CD4-positive, alpha-beta T cell (primary cell): ENCODE data around the gene MGRN1. TPM values are rescaled to one million over a fixed set of nuclear protein-coding genes. Genes with fewer than 3 reads are reported as not detected.

Experiments used
- ATAC-seq: fragments of 200-7000 bp; cut with Tn5 transposase; one replicate; pipeline ENCODE4 v1.10.0; 2022; ENCODE audit warnings: mild to moderate bottlenecking; ENCODE audit not compliant: poor library complexity
- CTCF ChIA-PET: fragments of 350-600 bp; sonication (Branson Sonifier 250); formaldehyde crosslinking; loops from one replicate; lab custom pipeline; 2021; ENCODE audit warnings: antibody characterized with exemption, inconsistent platforms; lab: Charles Lee
- POLR2A ChIA-PET: fragments of 350-600 bp; sonication (Branson Sonifier 250); formaldehyde crosslinking; loops from one replicate; lab custom pipeline; 2021; ENCODE audit warnings: antibody characterized with exemption, inconsistent platforms; lab: Charles Lee
- DNase-seq, 14 experiments: peaks; one replicate each; pipeline ENCODE4 v3.0.0-alpha.2; 2013 to 2020; ENCODE audit warnings: mixed read lengths in 2 of 14
- H3K27ac ChIP-seq, 2 donors: one replicate each; pipeline versions ENCODE4 v1.5.1 to v1.7.0; 2013; ENCODE audit warnings: low read length in 2 of 2, low read depth in 1 of 2, mild to moderate bottlenecking in 1 of 2
- H3K27me3 ChIP-seq, 2 experiments: 1 replicate in 1 of 2; 2 replicates in 1 of 2; pipeline versions ENCODE4 v1.6.1 to v1.7.0; 2013; ENCODE audit warnings: low read length in 2 of 2, control low read depth in 1 of 2, mild to moderate bottlenecking in 1 of 2, moderate library complexity in 1 of 2; ENCODE audit not compliant: insufficient read depth in 2 of 2, control insufficient read depth in 1 of 2
- H3K36me3 ChIP-seq: one replicate; pipeline ENCODE4 v1.6.1; 2013; ENCODE audit warnings: low read length, control low read depth; ENCODE audit not compliant: insufficient read depth
- H3K4me1 ChIP-seq: one replicate; pipeline ENCODE4 v1.6.1; 2013; ENCODE audit warnings: low read length, control low read depth; ENCODE audit not compliant: insufficient read depth
- H3K4me3 ChIP-seq: one replicate; pipeline ENCODE4 v1.5.1; 2013; ENCODE audit warnings: mild to moderate bottlenecking, low read length, moderate library complexity
- H3K9me3 ChIP-seq, 2 experiments: 1 replicate in 1 of 2; 2 replicates in 1 of 2; pipeline versions ENCODE4 v1.6.1 to v1.7.0; 2013; ENCODE audit warnings: low read length in 2 of 2, mild to moderate bottlenecking in 2 of 2, control low read depth in 1 of 2, moderate library complexity in 1 of 2; ENCODE audit not compliant: control insufficient read depth in 1 of 2, insufficient read depth in 1 of 2
- H3K27ac Mint-ChIP-seq: one replicate; pipeline ENCODE4 v1.8.0; 2020; ENCODE audit warnings: mixed read lengths
- H3K27me3 Mint-ChIP-seq: one replicate; pipeline ENCODE4 v1.8.0; 2021; ENCODE audit warnings: mixed read lengths
- H3K36me3 Mint-ChIP-seq: one replicate; pipeline ENCODE4 v1.8.0; 2021; ENCODE audit warnings: low read depth, mixed read lengths
- H3K4me1 Mint-ChIP-seq: one replicate; pipeline ENCODE4 v1.8.0; 2021; ENCODE audit warnings: low read depth, mixed read lengths
- H3K4me3 Mint-ChIP-seq: one replicate; pipeline ENCODE4 v1.8.0; 2020; ENCODE audit warnings: mild to moderate bottlenecking, mixed read lengths
- H3K9me3 Mint-ChIP-seq: one replicate; pipeline ENCODE4 v1.8.0; 2020; ENCODE audit warnings: mixed read lengths
- intact Hi-C, 2 experiments: fragments of 100-400 bp; cut with DNase I in 1 of 2; cut with micrococcal nuclease in 1 of 2; formaldehyde crosslinking; loops; one replicate each; pipeline versions ENCODE4 v1.15.1 to v1.9.0; 2023 to 2025; cut with DNase I, micrococcal nuclease
- total RNA-seq, 174 experiments: library from RNA in 2 of 174; stranded (reverse) in 2 of 174; gene quantifications; one replicate each; pipeline ENCODE4 v1.2.3 and lab custom pipeline; 2021 to 2026
- TF ChIP-seq, protein P1 (sequence below): fragments of 200-600 bp; IDR thresholded peaks from one replicate; pipeline ENCODE4 v1.8.0; 2022; ENCODE audit warnings: antibody characterized with exemption, mild to moderate bottlenecking

The MGRN1 gene
- total RNA-seq, 2 experiments from 2014 or later, result 45.9 to 48.6 TPM

DNA sequence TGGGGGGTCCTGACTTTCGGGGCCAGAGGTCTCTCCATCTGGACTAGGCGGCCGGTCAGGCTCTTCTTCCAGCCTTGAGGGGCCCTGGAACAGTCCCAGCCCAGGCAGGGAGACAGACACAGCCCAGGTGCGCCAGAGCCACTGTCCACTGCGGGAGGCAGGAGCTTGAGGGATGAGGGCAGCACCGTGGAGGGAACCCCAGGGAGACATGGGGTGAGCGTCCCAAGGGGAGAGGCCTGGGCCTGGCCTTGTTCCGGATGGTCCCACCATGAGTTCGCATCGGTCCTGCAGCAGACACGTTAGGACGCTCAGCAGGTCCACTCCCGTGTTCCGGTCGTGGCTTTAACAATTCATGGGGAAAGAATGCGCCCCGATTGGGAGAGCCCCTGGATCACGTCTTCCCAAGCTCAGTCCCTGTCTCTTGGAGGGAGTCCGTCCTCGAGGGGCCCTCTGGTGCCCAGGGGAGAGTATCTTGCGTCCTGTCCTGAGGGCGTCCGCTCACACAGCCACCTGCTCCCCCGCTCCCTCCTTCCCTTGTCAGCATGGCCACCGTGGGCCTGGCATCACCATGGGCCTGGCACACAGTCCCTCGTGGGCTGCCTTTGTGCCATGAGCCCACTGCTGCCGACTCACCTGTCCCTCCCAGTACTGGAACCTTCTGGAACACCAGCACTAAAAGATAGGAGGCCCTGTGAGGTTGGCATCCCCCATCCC is 62.0 kb downstream of the MGRN1 start:
- peaks cover 3% of the 10 kb centered on the region for H3K4me1 Mint-ChIP-seq
- H3K9me3 Mint-ChIP-seq, result no peaks in the 10 kb centered on the region
- peaks cover 38% of the 10 kb centered on the region for H3K36me3 ChIP-seq
- no peaks in the 10 kb centered on the region for H3K9me3 ChIP-seq
- peak in 2 of 14 experiments; percentile 2 to 23 for DNase-seq
- TF ChIP-seq, protein P1, sequence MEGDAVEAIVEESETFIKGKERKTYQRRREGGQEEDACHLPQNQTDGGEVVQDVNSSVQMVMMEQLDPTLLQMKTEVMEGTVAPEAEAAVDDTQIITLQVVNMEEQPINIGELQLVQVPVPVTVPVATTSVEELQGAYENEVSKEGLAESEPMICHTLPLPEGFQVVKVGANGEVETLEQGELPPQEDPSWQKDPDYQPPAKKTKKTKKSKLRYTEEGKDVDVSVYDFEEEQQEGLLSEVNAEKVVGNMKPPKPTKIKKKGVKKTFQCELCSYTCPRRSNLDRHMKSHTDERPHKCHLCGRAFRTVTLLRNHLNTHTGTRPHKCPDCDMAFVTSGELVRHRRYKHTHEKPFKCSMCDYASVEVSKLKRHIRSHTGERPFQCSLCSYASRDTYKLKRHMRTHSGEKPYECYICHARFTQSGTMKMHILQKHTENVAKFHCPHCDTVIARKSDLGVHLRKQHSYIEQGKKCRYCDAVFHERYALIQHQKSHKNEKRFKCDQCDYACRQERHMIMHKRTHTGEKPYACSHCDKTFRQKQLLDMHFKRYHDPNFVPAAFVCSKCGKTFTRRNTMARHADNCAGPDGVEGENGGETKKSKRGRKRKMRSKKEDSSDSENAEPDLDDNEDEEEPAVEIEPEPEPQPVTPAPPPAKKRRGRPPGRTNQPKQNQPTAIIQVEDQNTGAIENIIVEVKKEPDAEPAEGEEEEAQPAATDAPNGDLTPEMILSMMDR, result no peak
- no peak overlapping the region for H3K27ac ChIP-seq
- no peaks in the 10 kb centered on the region for H3K27me3 Mint-ChIP-seq
- peaks cover 27% of the 10 kb centered on the region for H3K36me3 Mint-ChIP-seq
- no peak overlapping the region for H3K27ac Mint-ChIP-seq
- ChIA-PET CTCF (no interaction called here), POLR2A (no interaction called here)
- no peaks in the 10 kb centered on the region for H3K27me3 ChIP-seq
- H3K4me1 ChIP-seq, result peaks cover 11% of the 10 kb centered on the region
- intact Hi-C loops, result no loop called here
- H3K4me3 ChIP-seq, result no peak overlapping the region
- H3K4me3 Mint-ChIP-seq, result no peak overlapping the region
- no peak for ATAC-seq

- DNase-seq (peak in 1 of 14 experiments; percentile 13), ATAC-seq (no peak)
- ChIA-PET CTCF (no interaction called here), POLR2A (no interaction called here)
- no peaks in the 10 kb centered on the region for H3K27me3 ChIP-seq
- Mint-ChIP-seq H3K9me3 (no peaks in the 10 kb centered on the region), H3K4me3 (no peak overlapping the region), H3K27ac (no peak overlapping the region), H3K36me3 (peaks cover 24% of the 10 kb centered on the region), H3K27me3 (no peaks in the 10 kb centered on the region), H3K4me1 (peaks cover 2% of the 10 kb centered on the region)
- TF ChIP-seq, protein P1, result no peak
- H3K36me3 ChIP-seq, result peaks cover 37% of the 10 kb centered on the region
- intact Hi-C loops, result no loop called here
- no peaks in the 10 kb centered on the region for H3K9me3 ChIP-seq
- H3K27ac ChIP-seq, result no peak overlapping the region
- H3K4me1 ChIP-seq, result peaks cover 10% of the 10 kb centered on the region
- no peak overlapping the region for H3K4me3 ChIP-seq
Observed at GRCh38 chr16:4687416-4687815, 62.8 kb downstream of the MGRN1 start.

- TF ChIP-seq, protein P1, result no peak
- intact Hi-C loops, result no loop called here
- Mint-ChIP-seq H3K36me3 (peaks cover 25% of the 10 kb centered on the region), H3K27ac (no peak overlapping the region), H3K9me3 (no peaks in the 10 kb centered on the region), H3K27me3 (no peaks in the 10 kb centered on the region), H3K4me3 (no peak overlapping the region), H3K4me1 (peaks cover 7% of the 10 kb centered on the region)
- Histone ChIP-seq H3K4me3 (no peak overlapping the region), H3K9me3 (no peaks in the 10 kb centered on the region), H3K27me3 (no peaks in the 10 kb centered on the region), H3K4me1 (peaks cover 15% of the 10 kb centered on the region), H3K27ac (no peak overlapping the region), H3K36me3 (peaks cover 37% of the 10 kb centered on the region)
- ChIA-PET POLR2A (no interaction called here), CTCF (no interaction called here)
- DNase-seq, result peak in 1 of 14 experiments; percentile 25
- no peak for ATAC-seq
Observed at GRCh38 chr16:4687946-4688673, 63.5 kb downstream of the MGRN1 start.
